ENCODE results near the gene PSMB2.
A peak's percentile ranks its signal among the peaks of the same experiment; 100 is the strongest.

PSMB2 gene

DNA sequence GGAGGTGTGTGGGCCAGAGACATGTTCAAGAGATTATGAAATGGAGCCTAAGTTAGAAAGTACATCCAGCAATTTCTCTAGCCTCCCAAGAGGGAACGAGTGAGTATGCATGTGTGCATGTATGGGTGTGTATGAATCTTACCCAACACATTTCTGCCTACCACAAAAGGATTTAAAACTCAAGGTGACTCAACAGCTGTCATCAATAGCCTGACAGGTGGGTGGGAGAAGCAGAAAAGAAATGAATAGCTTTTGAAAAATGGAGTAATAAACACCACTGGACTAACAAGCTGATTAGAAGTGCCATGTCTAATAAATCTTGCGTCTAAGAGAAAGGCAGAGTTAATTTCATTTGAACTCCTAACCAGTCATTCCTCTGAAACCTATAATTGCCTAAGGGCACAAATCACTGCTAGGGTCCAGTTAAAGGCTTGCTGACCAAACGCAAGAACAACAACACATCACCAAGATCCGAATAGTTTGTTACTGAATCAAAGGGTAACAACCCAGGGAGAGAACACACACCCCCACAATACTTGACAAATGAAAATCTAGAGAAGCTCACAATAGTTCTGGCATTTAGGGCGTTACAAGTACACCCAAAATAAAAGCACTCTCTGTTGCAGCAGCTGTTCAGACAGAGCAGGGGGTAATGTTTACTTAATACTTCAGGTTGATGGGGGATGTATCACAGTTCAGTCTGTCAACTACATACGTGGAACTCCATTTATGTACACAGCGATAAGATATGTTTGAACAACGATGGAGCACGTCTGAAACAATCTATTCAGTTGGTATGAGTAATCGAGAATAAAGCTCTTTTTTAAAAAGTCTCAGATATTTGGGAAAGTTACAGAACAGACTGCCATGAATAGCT is 85.5 kb downstream of the PSMB2 start:
- peak; percentile 99 for DNase-seq

DNA sequence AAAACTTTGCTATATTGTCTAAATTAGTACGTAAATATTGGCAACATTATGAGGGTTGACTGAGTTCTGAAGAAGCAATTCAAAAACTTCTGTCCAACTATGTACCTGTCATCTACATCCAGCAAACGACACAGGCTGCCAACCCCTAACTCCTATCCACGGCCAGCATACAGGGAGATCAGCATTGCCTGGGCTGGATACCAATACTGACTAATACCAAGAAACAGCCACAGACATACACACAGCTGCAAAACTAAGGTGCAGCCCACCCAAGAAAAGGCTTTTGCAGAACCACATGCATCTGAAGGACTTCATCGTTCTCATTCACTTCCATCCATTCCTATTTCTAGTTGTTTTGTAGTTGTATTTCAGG is 86.1 kb downstream of the PSMB2 start:
- no peak for DNase-seq

DNA sequence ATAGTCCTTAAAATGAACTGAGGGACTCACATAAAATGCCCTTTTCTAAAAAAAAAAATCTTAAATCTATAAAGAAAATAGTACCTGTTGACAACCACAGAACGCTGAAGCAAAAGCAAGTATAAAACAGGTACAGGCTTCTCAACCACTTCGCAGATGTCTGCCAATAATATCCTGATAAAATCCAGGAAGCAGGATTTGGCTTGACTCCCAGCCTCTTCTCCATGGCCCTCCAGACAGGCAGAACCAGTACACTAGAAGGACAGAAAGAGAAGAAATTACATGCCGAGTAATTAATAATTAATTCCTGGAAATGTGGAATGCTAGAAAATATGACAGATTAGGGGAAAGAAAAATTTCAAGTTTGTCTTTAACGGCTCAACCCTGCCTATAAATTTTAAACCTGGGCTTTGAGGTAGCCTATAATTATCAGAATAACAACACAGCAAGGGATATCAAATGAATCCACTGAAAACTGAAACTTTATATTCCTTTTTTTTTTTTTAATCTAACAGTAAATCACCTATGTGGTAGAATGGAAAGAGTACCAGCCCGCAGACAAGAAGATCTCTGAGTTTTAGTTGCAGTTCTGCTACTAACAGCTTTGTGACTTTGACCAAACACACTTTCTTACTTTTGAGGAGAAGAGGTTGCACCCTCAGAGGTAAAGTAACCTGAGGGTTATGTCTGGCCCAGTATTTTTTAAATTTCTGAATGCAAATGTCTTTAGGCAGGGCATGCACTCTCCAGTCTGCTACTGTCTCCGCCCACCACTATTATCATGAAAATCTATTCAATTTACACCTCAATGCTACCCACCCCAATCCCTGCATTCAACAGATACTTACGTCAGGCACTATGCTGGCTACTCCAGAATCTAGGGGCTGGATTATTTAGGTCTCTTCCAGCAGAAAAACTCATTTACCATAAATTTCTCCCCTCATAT is 86.8 kb downstream of the PSMB2 start:
- DNase-seq = peak; percentile 61

DNA sequence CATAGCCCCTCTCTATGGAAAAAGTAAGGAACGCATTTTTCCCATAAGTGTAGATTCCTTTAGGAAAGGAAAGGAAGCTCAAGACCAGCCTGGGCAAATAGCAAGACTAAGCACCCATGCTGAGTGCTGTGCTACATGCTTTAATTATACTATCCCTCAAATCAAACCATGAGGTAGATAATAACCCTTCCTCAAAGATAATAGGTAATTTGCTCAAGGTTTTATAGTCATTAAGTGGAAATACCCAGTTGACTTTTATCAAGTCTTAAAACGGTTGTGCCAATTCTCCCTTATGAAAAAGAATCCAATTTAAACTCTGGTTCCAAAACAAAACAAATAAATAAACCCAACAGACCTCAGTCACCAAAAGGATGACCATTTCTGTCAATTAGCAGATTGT is 87.5 kb downstream of the PSMB2 start:
- DNase-seq = no peak

Data from NCI-H510A treated with DMSO at 0.1 percent for 48 hours (cell line).